PC-3 (cell line): ENCODE data around the gene KATNAL1. TPM values are rescaled to one million over a fixed set of nuclear protein-coding genes. Genes with fewer than 3 reads are reported as not detected.
A peak's percentile ranks its signal among the peaks of the same experiment; 100 is the strongest.
"Not testable (repeated sequence)": the region's sequence is repeated elsewhere in the genome, so short reads cannot be mapped to it uniquely, and the experiment has no call there.

Source experiments
- ATAC-seq: fragments of 200-7000 bp; cut with Tn5 transposase; 2 replicates; pipeline ENCODE4 v1.9.1; 2020; ENCODE audit warnings: mild to moderate bottlenecking, moderate library complexity
- BruUV-seq: library from RNA; stranded (reverse); fragments of 400-500 nt; replicated peaks from 2 replicates; lab custom pipeline; 2021; lab: Mats Ljungman, UMichigan
- CTCF ChIA-PET: fragments of 300-600 bp; sonication (Branson Sonifier 250); formaldehyde crosslinking; loops from one replicate; lab custom pipeline; 2022; ENCODE audit warnings: antibody characterized with exemption; lab: Charles Lee
- POLR2A ChIA-PET: fragments of 300-600 bp; sonication (Branson Sonifier 250); formaldehyde crosslinking; loops from one replicate; lab custom pipeline; 2022; ENCODE audit warnings: antibody characterized with exemption; ENCODE audit not compliant: unreplicated experiment; lab: Charles Lee
- DNase-seq: peaks from one replicate; pipeline ENCODE4 v3.0.0-alpha.2; 2015
- H2AFZ ChIP-seq: fragments of 300-600 bp; sonication (generic); 2 replicates; pipeline ENCODE4 v1.6.0; 2016; ENCODE audit warnings: antibody characterized with exemption, low read length
- H3F3A ChIP-seq: fragments of 300-600 bp; sonication (generic); one replicate; pipeline ENCODE4 v1.6.0; 2017; ENCODE audit warnings: antibody characterized with exemption, low read length, control low read depth, mild to moderate bottlenecking; ENCODE audit not compliant: unreplicated experiment
- H3K27ac ChIP-seq: fragments of 300-600 bp; sonication (generic); 2 replicates; pipeline ENCODE4 v1.5.1; 2016; ENCODE audit warnings: mild to moderate bottlenecking, low read length
- H3K27me3 ChIP-seq: fragments of 300-600 bp; sonication (generic); 2 replicates; pipeline ENCODE4 v1.6.1; 2016; ENCODE audit warnings: low read length, mixed read lengths
- H3K36me3 ChIP-seq: fragments of 300-600 bp; sonication (generic); 2 replicates; pipeline ENCODE4 v1.6.1; 2016; ENCODE audit warnings: low read depth, mixed run types, low read length, mixed read lengths
- H3K4me1 ChIP-seq: fragments of 300-600 bp; sonication (generic); 2 replicates; pipeline ENCODE4 v1.5.1; 2016; ENCODE audit warnings: low read length; ENCODE audit not compliant: insufficient read depth
- H3K4me2 ChIP-seq: fragments of 300-600 bp; sonication (generic); 2 replicates; pipeline ENCODE4 v1.6.0; 2016; ENCODE audit warnings: low read length
- H3K4me3 ChIP-seq: fragments of 300-600 bp; sonication (generic); 2 replicates; pipeline ENCODE4 v1.5.1; 2016; ENCODE audit warnings: mild to moderate bottlenecking, low read length, mixed read lengths
- H3K79me2 ChIP-seq: fragments of 300-600 bp; sonication (generic); 2 replicates; pipeline ENCODE4 v1.6.1; 2017; ENCODE audit warnings: low read length, mixed read lengths
- H3K9ac ChIP-seq: fragments of 300-600 bp; sonication (generic); 2 replicates; pipeline ENCODE4 v1.6.0; 2016; ENCODE audit warnings: mild to moderate bottlenecking, low read length
- H3K9me2 ChIP-seq: fragments of 300-600 bp; sonication (generic); replicated peaks from 2 replicates; pipeline ENCODE4 v1.6.1; 2016; ENCODE audit warnings: mixed run types, low read length, mixed read lengths
- H3K9me3 ChIP-seq: fragments of 300-600 bp; sonication (generic); 2 replicates; pipeline ENCODE4 v1.6.1; 2016; ENCODE audit warnings: low read length, mixed read lengths
- H4K20me1 ChIP-seq: fragments of 300-600 bp; sonication (generic); 2 replicates; pipeline ENCODE4 v1.6.1; 2016; ENCODE audit warnings: low read length, mixed read lengths
- CTCF ChIP-seq: fragments of 300-600 bp; sonication (generic); conservative IDR thresholded peaks from 2 replicates; pipeline ENCODE4 v1.5.1; 2017; ENCODE audit warnings: antibody characterized with exemption, low read depth, mild to moderate bottlenecking, low read length
- EZH2 ChIP-seq: fragments of 300-600 bp; sonication (generic); IDR thresholded peaks from one replicate; pipeline ENCODE4 v1.6.1; 2017; ENCODE audit warnings: antibody characterized with exemption, mild to moderate bottlenecking, low read length; ENCODE audit not compliant: unreplicated experiment
- EZH2phosphoT487 ChIP-seq: fragments of 300-600 bp; sonication (generic); IDR thresholded peaks from 2 replicates; pipeline ENCODE4 v1.6.1; 2018; ENCODE audit warnings: mild to moderate bottlenecking, antibody characterized with exemption, low read length, borderline replicate concordance
- intact Hi-C: fragments of 100-400 bp; cut with micrococcal nuclease; formaldehyde crosslinking; loops from 2 replicates; pipeline ENCODE4 v1.9.0; 2023
- total RNA-seq: library from RNA; depleted of rRNA; stranded (reverse); fragments of >200 nt; gene quantifications from 2 replicates; pipeline ENCODE4 v1.2.3, GENCODE V29; 2014

KATNAL1 gene
- total RNA-seq, 1 experiment from 2014 or later, result 4.3 TPM

- Histone ChIP-seq H3F3A (no peaks in the 10 kb centered on the region), H2AFZ (no peak overlapping the region), H4K20me1 (no peaks in the 10 kb centered on the region), H3K27me3 (no peaks in the 10 kb centered on the region), H3K4me2 (no peak overlapping the region), H3K27ac (no peak overlapping the region), H3K4me3 (no peak overlapping the region), H3K9me3 (no peaks in the 10 kb centered on the region), H3K9me2 (no peaks in the 10 kb centered on the region), H3K4me1 (no peaks in the 10 kb centered on the region), H3K36me3 (no peaks in the 10 kb centered on the region), H3K9ac (no peak overlapping the region), H3K79me2 (no peaks in the 10 kb centered on the region)
- ChIA-PET CTCF (no interaction called here), POLR2A (no interaction called here)
- no peak for TF ChIP-seq EZH2
- no peak for TF ChIP-seq EZH2phosphoT487
- TF ChIP-seq CTCF, result no peak
- intact Hi-C loops, result no loop called here
- no TSS peak for BruUV-seq
- DNase-seq, result no peak
- no peak for ATAC-seq
Measured at GRCh38 chr13:30274083-30274482, 33.3 kb downstream of the KATNAL1 start.

- H3K9me3 ChIP-seq, H3K4me3 ChIP-seq, DNase-seq, H4K20me1 ChIP-seq, BruUV-seq, H3K9me2 ChIP-seq, H3K27me3 ChIP-seq, H3K79me2 ChIP-seq, H3K4me1 ChIP-seq, H3K27ac ChIP-seq, H3K4me2 ChIP-seq, H2AFZ ChIP-seq, ATAC-seq, H3F3A ChIP-seq, CTCF ChIA-PET, intact Hi-C loops, POLR2A ChIA-PET, H3K36me3 ChIP-seq, H3K9ac ChIP-seq: not testable (repeated sequence)
Measured at GRCh38 chr13:30270035-30270434, 37.3 kb downstream of the KATNAL1 start.

- peak; percentile 61 for ATAC-seq
- Histone ChIP-seq H3K36me3 (no peaks in the 10 kb centered on the region), H3F3A (no peaks in the 10 kb centered on the region), H3K4me2 (no peak overlapping the region), H3K27me3 (no peaks in the 10 kb centered on the region), H3K79me2 (no peaks in the 10 kb centered on the region), H4K20me1 (no peaks in the 10 kb centered on the region), H3K4me1 (no peaks in the 10 kb centered on the region), H3K4me3 (no peak overlapping the region), H3K9me2 (no peaks in the 10 kb centered on the region), H2AFZ (no peak overlapping the region), H3K9me3 (no peaks in the 10 kb centered on the region), H3K9ac (no peak overlapping the region), H3K27ac (no peak overlapping the region)
- intact Hi-C loops, result no loop called here
- ChIA-PET CTCF (no interaction called here), POLR2A (no interaction called here)
- TF ChIP-seq EZH2 (no peak), EZH2phosphoT487 (no peak), CTCF (no peak)
- no peak for DNase-seq
- BruUV-seq, result no TSS peak
Measured at GRCh38 chr13:30268673-30269072, 38.7 kb downstream of the KATNAL1 start.
